Vagina (tissue), 2 donors: ENCODE data around the gene TRMT61A. TPM values are rescaled to one million over a fixed set of nuclear protein-coding genes. Genes with fewer than 3 reads are reported as not detected.

ENCODE experiments used
- DNase-seq, 2 donors: peaks; one replicate each; pipeline ENCODE4 v3.0.0-alpha.2; 2017; ENCODE audit errors: extremely low spot score in 2 of 2
- H3K27ac ChIP-seq: fragments of 200-600 bp; sonication (generic); one replicate; pipeline ENCODE4 v1.5.1; 2019
- H3K27me3 ChIP-seq: fragments of 200-600 bp; sonication (generic); one replicate; pipeline ENCODE4 v1.5.1; 2019
- H3K36me3 ChIP-seq, 2 donors: fragments of 200-600 bp; sonication (generic); one replicate each; pipeline ENCODE4 v1.5.1; 2017 to 2019
- H3K4me1 ChIP-seq: fragments of 200-600 bp; sonication (generic); one replicate; pipeline ENCODE4 v1.5.1; 2019
- H3K4me3 ChIP-seq, 2 donors: fragments of 200-600 bp; sonication (generic); 1 replicate in 1 of 2; 2 replicates in 1 of 2; pipeline ENCODE4 v1.5.1; 2016 to 2019
- H3K9me3 ChIP-seq: fragments of 200-600 bp; sonication (generic); one replicate; pipeline ENCODE4 v1.5.1; 2019
- POLR2A ChIP-seq, 2 donors: fragments of 450-650 bp; IDR thresholded peaks; one replicate each; pipeline ENCODE4 v1.6.1; 2017; ENCODE audit warnings: antibody characterized with exemption in 2 of 2, mild to moderate bottlenecking in 2 of 2, moderate library complexity in 2 of 2
- POLR2AphosphoS5 ChIP-seq, 2 donors: sonication (generic); formaldehyde crosslinking; IDR thresholded peaks; one replicate each; pipeline ENCODE4 v1.9.0; 2017; ENCODE audit warnings: antibody characterized with exemption in 2 of 2, mild to moderate bottlenecking in 2 of 2, low read depth in 1 of 2; ENCODE audit not compliant: insufficient read depth in 1 of 2
- intact Hi-C: fragments of 100-400 bp; cut with DNase I; formaldehyde crosslinking; loops from one replicate; pipeline ENCODE4 v1.15.1; 2023
- total RNA-seq: library from RNA; depleted of rRNA; stranded (reverse); fragments of >200 nt; gene quantifications from one replicate; pipeline ENCODE4 v1.2.3, GENCODE V29; 2016
- TF ChIP-seq, protein P1 (sequence below), 3 experiments: fragments of 450-650 bp in 2 of 3; fragments of 200-600 bp in 1 of 3; sonication (generic) in 1 of 3; IDR thresholded peaks; one replicate each; pipeline ENCODE4 v1.5.1; 2017 to 2019; ENCODE audit warnings: antibody characterized with exemption in 3 of 3, mild to moderate bottlenecking in 2 of 3, moderate library complexity in 2 of 3

TRMT61A gene
- total RNA-seq, 1 donor from 2014 or later = 17.7 TPM

- H3K27me3 ChIP-seq = no peaks in the 10 kb centered on the region
- H3K9me3 ChIP-seq = no peaks in the 10 kb centered on the region
- intact Hi-C loops = loop anchor here (2.0 kb wide), 1 partner anchor 31 kb away; no protein-coding TSS in a partner anchor
- no peak for TF ChIP-seq POLR2AphosphoS5 (IDR thresholded peaks at IDR 0.05; ENCODE audit: insufficient read depth in 1 of 2, low read depth in 1 of 2)
- peak overlapping the region; percentile 56 to 65 for H3K4me3 ChIP-seq
- H3K36me3 ChIP-seq = no peaks in the 10 kb centered on the region
- peak overlapping the region; percentile 90 for H3K27ac ChIP-seq
- peaks cover 51% of the 10 kb centered on the region for H3K4me1 ChIP-seq
- no peak for DNase-seq
Measured at GRCh38 chr14:103520269-103520656, 8.7 kb upstream of the TRMT61A start.

DNA sequence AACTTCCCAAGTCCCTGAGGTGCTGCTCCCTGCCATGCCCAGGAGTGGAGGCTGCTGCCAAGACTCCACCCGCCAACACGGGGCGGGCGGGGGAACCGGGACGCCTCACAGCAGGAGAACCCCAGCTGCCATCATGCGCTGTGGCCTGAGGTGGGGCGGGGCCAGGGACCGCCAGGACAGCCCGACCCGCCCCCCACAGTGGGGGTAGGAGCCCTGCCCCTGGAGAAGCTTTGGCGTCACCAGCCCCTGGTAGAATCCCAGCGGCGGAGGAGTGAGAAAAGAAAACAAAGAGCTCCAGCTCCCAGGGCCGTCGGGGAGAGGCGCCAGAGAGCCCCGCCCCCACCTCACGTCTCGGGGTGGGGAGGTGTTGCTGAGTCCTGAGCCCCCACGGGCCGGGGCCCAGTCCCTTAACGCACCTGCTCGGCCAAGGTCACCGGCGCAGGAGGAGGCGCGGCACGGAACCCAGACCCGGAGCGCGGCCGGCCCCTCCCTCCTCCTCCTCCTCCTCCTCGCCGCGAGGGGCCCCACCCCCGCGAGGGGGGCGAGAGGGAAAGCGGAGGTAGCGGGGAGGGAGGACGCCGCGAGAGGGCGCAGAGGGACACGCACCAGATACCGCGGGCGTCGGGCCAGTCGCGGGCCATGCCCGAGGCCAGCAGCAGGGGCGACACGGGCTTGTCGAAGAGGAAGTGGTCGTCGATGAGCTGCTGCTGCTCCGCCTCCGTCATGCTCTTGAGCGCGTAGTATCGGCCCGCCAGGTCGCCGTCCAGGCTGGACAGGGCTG is 8.1 kb upstream of the TRMT61A start:
- peaks cover 51% of the 10 kb centered on the region for H3K4me1 ChIP-seq

GRCh38 chr14:103521438-103521950 is 7.5 kb upstream of the TRMT61A start:
- TF ChIP-seq, protein P1, sequence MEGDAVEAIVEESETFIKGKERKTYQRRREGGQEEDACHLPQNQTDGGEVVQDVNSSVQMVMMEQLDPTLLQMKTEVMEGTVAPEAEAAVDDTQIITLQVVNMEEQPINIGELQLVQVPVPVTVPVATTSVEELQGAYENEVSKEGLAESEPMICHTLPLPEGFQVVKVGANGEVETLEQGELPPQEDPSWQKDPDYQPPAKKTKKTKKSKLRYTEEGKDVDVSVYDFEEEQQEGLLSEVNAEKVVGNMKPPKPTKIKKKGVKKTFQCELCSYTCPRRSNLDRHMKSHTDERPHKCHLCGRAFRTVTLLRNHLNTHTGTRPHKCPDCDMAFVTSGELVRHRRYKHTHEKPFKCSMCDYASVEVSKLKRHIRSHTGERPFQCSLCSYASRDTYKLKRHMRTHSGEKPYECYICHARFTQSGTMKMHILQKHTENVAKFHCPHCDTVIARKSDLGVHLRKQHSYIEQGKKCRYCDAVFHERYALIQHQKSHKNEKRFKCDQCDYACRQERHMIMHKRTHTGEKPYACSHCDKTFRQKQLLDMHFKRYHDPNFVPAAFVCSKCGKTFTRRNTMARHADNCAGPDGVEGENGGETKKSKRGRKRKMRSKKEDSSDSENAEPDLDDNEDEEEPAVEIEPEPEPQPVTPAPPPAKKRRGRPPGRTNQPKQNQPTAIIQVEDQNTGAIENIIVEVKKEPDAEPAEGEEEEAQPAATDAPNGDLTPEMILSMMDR (IDR thresholded peaks at IDR 0.05) = no peak
- TF ChIP-seq POLR2A (IDR thresholded peaks at IDR 0.05) (no peak), POLR2AphosphoS5 (IDR thresholded peaks at IDR 0.05; ENCODE audit: insufficient read depth in 1 of 2, low read depth in 1 of 2) (no peak)
- peak overlapping the region; percentile 90 for H3K27ac ChIP-seq
- peak overlapping the region; percentile 56 to 65 for H3K4me3 ChIP-seq
- H3K9me3 ChIP-seq = no peaks in the 10 kb centered on the region
- H3K4me1 ChIP-seq = peaks cover 57% of the 10 kb centered on the region
- no peak for DNase-seq
- H3K36me3 ChIP-seq = no peaks in the 10 kb centered on the region
- H3K27me3 ChIP-seq = no peaks in the 10 kb centered on the region
- intact Hi-C loops = loop anchor here (2.0 kb wide), 1 partner anchor 29 kb away; no protein-coding TSS in a partner anchor

More for the DNA sequence above, 8.1 kb upstream of the TRMT61A start:
- Histone ChIP-seq H3K9me3 (no peaks in the 10 kb centered on the region), H3K27me3 (no peaks in the 10 kb centered on the region), H3K36me3 (no peaks in the 10 kb centered on the region), H3K27ac (peak overlapping the region; percentile 90), H3K4me3 (peak overlapping the region; percentile 56 to 65)
- intact Hi-C loops = loop anchor here (2.0 kb wide), 1 partner anchor 30 kb away; no protein-coding TSS in a partner anchor
- TF ChIP-seq POLR2A (IDR thresholded peaks at IDR 0.05) (no peak), POLR2AphosphoS5 (IDR thresholded peaks at IDR 0.05; ENCODE audit: insufficient read depth in 1 of 2, low read depth in 1 of 2) (peak; percentile 9 to 86)
- TF ChIP-seq, protein P1 (IDR thresholded peaks at IDR 0.05) = peak; percentile 18 to 69 (median 44)
- DNase-seq = no peak

- no peak for DNase-seq
- Histone ChIP-seq H3K27me3 (no peaks in the 10 kb centered on the region), H3K9me3 (no peaks in the 10 kb centered on the region), H3K36me3 (no peaks in the 10 kb centered on the region), H3K4me3 (peak overlapping the region; percentile 56 to 65), H3K4me1 (peaks cover 63% of the 10 kb centered on the region), H3K27ac (peak overlapping the region; percentile 90)
- intact Hi-C loops = loop anchor here (2.0 kb wide), 1 partner anchor 29 kb away; no protein-coding TSS in a partner anchor
- TF ChIP-seq POLR2A (IDR thresholded peaks at IDR 0.05) = no peak
- TF ChIP-seq, protein P1 (IDR thresholded peaks at IDR 0.05) = no peak
- no peak for TF ChIP-seq POLR2AphosphoS5 (IDR thresholded peaks at IDR 0.05; ENCODE audit: insufficient read depth in 1 of 2, low read depth in 1 of 2)
Measured at GRCh38 chr14:103521951-103522563, 6.9 kb upstream of the TRMT61A start.
